ENCODE data around the gene LDB2.
"Not testable (repeated sequence)": the region's sequence is repeated elsewhere in the genome, so short reads cannot be mapped to it uniquely, and the experiment has no call there.

The LDB2 gene

DNA sequence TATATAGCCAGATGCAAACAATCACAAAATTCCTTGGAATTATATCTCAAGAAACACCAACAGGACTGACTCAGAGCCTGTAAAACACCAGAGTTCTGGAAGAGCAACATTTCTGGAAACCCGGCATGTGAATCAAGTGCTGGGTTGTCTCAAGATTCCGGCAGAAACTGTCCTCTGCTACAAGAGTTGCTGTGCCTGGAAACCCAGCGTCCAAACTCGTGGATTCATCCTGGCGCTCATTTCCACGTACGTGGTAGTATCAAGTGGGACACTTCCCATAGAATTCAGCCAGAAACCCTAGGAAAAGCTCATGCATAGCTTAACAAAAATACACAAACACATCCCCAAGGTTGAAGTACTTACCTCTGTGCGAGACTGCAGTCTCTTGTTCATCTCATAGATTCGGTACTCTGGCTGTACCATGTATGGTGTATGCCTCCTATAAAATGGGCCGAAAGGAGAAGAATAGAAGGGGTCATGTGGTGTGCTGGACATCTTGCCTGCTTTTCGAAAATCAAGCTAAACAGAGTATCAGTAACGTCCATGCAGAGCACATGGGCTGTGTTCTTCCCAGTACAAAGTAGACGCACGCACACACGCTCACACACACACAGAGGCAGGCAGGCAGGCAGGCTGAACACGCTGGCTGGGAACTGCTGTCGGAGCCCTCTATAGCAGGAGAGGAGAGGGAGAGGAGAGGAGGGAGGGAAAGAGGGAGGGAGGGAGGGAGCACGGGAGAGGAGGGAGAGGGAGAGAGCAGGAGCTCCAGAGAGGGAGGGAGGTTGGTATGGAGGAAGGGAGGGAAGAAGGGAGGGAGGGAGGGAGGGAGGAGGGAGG is at the start of gene LDB2:
LDB2 (minus strand) TSS at position 655 of the 837 bp plus-strand sequence.
- no peak for DNase-seq

DNA sequence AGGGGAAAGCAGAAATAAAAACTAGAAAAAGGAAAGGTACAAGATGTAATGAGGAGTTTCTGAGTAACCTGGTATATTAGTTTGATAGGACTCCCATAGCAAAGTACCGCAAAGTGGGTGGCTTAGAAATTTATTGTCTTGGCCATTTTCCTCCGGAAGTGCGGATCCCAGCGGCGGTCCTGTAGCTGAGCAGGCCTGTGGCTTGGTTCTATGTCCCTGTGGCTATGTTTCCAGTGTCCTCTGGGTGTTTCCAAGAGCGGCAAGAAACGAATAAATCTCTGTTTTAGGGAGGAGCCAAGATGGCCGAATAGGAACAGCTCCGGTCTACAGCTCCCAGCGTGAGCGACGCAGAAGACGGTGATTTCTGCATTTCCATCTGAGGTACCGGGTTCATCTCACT is 44.0 kb upstream of the LDB2 start:
- DNase-seq = no peak

DNA sequence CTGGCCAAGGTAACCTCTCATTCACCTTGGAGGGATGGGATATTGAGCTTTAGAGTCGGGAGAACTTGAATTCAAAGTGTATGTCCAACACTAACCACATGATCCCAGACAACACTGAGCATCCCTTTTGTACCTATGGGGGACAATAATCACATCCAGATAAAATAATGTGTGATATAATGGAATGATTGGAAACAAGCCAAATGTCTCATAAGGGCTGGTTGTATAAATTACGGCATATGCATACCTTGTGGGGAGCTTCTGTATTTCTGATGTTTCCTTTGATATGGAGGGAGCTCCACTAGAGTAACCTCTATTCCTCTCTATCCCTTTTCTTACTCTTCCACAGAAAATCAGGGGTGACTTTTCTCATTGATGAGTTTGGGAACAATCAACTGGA is 40.7 kb upstream of the LDB2 start:
- DNase-seq = no peak

DNA sequence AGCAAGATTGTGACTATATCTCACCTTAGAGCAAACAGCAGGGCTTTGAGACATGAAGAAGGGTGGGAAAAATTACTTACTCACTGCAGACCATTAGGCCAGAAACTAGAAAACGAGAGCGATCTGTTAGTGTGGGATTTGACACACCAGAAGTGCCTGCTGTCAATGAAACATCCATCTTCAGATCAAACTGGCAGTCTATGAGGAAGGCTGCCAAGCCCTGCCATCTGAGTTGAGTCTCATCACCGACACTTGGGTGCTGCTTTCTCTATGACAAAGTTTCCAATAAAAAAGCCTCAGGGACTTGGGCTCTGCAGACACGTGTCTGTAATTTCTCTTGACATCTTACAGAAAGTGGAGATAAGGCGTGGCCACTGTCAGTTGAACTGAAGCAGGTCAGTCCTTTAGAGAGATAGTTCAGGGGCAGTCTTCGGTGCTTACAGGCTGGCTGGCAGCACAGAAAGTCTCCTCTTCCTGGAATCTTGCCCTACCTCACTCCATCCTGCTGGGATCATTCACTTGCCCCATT is 40.1 kb upstream of the LDB2 start:
- no peak for DNase-seq

DNA sequence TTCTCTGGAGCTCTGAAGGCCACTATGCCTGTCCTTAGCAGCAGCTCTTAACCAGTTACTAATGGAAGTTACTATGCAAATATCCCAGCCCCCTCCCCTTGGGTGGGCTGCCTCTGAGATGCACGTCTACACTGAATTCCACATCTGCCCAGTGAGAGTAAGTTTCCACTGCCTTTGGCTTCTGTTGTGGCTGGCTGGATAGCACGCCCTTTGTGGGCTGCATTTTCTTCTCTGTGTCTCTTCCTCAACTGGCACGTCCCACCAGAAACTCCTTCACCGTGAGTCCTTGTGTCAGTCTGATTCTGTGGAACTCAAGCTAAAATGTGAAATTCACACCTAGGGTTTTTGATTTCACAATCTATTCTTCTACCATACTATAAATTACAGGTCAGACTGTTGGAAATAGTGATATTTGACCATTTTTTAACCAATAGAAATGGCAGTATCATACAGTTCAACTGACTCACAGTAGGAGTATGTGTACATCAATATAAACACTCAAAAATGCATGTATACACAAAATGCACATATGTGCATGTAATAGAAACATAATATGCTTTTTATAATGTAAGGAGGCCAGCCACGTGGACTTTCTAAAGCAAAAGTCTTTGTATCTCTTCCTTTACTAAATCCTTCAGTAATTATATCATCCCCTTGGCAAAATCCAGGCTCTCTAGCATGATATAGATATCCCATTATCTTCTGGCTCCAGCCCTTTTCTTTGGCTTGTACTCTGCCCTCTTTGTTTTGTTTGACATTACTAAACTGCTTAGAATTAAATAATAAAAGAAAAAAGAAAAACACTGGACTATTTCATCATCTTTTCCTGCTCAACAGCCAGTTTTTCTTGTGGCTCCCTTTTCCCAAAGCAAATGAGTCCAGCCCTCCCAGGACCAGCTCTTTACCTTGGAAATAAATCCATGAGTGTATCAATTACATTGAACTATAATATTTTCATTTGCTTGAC is 33.2 kb upstream of the LDB2 start:
- DNase-seq = no peak

DNA sequence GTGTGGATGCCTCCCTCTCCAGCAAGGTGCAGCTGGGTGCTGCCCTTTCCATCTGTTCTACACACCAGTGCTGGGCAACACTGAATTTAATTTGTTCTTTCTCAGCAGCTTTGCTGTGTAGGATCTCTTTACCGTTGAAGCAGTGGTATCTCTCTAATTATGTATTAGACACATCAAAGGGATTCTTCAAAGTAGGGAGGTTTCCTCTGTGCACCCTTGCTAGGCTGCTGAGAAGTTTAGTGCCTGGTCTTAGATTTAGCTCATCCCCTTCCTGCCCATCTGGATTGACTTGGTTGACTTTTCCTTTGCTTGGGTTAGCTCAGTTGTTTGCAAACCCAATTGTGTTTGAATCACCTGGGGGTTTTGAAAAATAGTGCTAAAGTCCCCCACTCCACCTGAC is 27.8 kb upstream of the LDB2 start:
- no peak for DNase-seq

DNA sequence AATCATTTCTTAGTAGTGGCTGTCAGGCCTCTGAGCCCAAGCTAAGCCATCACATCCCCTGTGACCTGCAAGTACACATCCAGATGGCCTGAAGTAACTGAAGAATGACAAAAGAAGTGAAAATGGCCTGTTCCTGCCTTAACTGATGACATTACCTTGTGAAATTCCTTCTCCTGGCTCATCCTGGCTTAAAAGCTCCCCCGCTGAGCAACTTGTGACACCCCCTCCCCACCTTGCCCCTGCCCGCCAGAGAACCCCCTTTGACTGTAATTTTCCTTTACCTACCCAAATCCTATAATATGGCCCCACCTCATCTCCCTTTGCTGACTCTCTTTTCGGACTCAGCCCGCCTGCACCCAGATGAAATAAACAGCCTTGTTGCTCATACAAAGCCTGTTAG is 20.3 kb upstream of the LDB2 start:
- not testable (repeated sequence) for DNase-seq

DNA sequence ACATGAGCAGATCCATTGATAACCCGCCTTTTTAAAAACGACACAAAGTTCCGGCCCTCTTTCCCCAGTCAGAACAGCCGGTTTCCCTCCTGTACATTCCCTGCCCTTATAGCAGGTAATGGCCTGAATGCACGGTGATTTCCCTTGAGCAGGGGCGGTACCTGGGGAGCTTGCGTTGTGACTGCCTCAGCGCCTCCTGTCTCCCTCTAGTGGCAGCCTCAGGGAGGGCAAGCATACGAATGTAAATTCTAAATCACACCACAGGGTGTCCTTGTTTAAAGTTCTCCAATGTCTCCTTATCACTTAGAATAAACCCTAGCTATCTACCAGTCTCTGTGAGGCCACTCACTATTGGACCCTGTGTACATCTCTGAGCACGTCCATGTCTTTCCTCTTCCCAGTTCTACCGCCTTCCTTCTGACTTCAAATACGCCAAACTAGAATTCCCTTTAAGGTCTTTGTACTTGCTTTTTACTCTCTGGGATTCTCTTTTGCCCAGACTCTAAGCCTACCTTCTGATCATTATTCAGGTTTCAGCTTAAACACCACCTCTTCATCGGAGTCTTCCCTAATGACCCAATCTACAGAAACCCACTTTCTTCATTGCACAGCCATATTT is 18.4 kb upstream of the LDB2 start:
- peak; percentile 88 for DNase-seq

DNA sequence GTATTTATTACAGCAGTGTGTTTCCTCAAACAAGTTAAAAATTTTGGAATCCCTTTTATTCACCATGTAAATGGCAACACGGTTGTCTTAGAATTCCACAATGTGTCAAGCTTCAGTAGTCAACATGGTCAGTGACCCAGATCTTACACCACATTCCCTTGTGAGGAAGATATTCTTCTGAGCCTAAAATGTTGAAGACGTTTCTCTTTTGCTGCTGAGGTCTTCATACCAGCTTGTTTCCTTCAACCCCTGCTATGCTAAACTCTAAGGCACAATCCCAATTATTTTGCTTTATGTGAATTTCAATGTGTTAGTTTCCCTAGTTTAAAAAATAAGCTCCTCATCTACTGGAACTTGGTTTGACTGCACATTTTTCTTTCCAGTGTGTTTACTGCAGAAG is 17.6 kb upstream of the LDB2 start:
- no peak for DNase-seq

DNA sequence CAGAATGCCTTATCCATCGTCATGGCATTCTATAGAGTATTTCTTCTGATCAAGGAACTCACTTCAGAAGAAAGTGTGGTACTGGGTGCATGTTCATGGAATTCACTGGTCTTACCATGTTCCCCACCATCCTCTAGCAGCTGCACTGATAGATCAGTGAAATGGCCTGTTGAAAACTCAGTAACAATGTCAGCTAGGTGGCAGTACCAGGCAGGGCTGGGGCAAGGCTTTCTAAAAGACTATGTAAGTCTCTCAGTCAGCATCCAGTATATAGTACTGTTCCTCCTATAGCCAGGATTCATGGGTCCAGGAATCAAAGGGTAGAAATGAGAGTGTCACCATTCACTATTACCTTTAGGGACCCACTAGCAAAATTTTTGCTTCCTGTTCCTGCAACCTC is 15.8 kb upstream of the LDB2 start:
- no peak for DNase-seq

DNA sequence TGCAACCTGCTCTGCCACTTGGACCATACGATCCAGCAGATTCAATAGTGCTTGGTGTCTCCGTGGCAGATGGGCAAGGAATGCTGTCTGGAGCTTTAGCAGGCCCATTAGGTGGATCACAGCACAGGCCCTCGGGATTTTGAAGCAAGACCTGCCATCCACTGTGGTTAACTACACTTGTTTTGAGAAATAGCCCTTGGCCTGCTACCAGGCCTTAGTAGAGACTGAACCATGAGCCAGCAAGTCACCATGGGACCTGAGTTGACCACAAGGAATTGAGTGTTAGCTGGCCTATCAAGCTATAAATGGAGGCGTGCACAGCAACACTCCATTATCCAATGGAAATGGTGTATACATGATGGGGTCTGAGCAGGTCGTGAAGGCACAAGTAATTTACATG is 14.5 kb upstream of the LDB2 start:
- DNase-seq = no peak

DNA sequence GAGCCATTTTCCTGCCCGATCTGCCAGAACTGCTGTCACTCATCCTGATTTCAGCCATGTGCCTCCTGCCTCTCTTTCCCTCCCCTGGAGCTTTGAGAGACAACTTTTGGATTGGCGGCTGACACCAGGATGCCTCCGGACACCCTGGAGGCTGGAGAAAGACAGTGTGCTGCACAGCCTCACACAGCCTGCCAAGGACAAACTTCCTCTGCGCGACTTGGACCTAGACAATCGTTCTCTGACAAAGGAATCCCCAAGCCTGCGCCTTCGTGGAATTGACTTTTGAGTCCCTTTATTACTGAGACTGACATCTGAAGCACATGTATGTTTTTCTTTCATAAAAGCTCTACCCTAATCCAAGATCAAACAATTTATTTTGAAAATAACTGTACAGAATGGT is 10.8 kb upstream of the LDB2 start:
- DNase-seq = no peak

DNA sequence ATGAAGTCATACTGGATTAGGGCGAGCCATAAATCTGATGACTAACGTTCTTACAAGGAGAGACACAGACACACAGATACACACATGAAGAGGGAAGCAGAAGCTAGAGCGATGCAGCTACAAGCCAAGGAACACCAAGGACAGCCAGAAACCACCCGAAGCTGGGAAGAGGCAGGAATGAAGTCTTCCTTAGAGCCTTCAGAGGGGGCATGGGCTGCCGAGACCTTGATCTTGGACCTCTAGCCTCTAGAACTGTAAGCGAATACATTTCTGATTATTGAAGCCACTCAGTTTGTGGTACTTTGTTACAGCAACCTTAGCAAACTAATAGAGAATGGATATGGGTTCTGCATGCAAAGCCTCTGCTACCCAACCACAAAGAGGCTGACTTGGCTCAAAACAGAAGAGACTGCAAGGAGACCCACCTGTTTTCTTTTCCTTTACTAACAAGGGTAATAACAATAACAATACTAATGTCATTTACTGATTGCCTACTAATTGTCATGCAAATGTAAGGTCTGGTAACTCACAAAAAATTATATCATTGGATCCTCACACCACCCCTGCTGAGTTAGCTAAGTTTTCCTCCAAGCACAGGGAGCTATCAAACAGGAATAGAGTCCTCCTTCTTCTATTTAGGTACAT is 10.1 kb upstream of the LDB2 start:
- no peak for DNase-seq

DNA sequence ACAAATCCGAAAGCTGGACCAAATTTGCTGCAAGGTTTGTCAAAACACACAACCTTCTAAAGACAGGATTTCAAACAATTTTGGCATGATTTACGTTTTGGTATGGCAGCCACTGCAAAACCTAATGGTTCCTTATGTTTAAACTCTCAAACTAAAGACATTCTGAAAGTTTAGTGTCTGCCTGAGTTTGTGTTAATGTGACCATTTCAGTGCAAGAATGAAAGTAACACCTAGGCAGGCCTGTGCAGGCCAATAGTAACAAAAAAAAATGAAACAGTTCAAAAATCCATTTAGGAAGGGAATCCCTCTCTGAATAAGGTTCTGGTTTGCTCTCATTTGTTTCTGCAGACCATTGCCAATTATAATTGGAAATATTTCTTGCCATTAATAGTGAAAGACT is 1.9 kb upstream of the LDB2 start:
- DNase-seq = no peak

DNA sequence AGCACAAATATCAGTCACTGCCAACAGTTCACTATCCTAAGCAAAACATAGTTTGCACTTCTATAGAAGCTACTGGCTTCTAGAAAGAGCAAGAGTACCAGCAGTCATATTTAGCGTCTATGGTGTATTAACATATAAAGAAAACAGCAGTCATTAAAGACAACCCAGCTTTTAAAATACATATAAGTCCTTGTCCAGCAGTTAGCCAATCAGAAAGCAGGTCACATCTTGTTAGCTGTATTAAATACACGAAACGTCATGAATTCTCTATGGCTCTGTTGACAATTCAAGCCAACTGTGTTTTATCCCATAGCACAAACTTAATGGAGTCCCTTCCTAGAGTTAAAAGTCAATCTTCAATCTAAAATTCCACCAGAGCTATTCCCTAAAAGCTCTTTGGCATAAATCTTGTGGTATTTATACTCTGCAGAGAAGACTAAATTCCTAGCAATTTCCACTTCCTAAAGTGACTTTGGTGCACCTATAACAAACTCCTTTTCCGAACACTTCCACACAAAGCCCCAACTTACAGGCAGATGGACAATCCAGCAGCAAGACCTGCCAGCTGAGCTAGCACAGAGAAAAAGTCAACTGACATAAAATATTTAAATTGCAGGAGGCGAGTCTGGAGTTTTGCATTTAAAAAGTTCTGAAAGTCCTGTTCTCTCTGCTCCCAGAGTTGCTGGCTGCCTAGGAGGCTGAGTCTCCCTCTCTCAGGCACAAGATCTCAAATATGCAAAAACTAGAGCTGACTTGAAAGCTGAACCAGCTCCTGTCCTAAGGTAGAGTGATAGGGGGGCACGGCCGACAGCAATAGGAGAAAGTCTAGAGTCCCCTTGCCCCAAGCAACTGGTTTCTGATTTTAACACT is 1.3 kb downstream of the LDB2 start:
- no peak for DNase-seq

DNA sequence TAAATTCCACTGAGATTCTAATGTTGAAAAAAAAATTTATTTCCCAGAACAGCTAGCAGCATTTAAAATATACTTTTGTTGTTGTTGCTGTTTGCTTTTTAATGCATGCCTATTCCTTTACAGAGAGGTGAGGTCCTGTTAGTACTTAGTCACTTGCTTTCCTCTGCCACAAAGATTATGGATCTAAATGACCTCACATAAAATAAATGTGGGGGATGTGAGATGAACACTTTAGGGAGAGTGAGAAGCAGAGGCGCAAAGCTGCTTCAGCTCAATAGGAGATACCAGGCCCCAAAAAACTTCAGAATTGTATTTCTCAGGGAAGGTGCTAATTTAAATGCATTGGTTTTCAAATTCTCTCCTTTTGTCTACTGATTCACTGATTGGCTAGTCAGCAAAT is 4.0 kb downstream of the LDB2 start:
- DNase-seq = no peak

DNA sequence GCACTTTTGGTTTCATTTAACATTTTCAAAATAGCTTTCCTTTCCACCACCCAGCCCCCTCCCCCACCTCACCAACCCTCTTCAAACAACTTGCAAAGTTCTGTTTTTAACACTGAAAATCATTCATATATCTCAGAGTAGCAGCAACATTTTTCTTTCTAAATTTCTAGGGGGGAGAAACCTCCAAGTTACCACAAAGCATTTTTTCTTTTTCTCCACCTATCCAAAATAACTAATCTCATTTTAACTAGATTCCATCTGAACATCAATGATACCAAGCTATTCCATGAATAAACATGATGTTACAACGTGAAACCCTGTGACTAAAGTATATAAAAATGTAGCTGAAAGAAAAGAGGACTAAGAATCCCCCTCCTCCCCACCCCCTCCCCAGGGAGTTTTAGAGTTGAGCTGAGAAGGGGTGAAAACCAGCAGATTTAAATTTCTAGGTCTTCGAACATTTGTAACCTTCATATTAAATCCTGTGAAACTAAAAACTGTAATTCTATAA is 5.2 kb downstream of the LDB2 start:
- no peak for DNase-seq

DNA sequence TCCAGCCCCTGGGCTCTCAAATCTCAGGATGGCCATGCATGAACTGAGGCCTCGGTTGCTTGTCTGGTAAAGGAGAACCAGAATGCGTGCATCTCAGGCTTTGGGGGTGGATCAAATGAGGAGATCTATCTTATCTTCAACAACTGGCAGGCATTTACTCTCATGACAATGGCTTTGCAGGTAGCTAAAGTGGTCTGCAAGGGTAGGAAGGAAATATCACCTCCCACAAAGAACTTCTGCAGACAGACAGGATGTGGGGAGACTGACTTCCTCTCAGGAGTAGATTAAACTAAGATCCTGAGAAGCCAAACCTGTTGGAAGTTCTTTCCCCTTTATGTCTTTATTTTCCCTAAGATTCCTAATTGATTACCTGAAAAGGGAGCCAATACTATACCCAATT is 7.8 kb downstream of the LDB2 start:
- no peak for DNase-seq

DNA sequence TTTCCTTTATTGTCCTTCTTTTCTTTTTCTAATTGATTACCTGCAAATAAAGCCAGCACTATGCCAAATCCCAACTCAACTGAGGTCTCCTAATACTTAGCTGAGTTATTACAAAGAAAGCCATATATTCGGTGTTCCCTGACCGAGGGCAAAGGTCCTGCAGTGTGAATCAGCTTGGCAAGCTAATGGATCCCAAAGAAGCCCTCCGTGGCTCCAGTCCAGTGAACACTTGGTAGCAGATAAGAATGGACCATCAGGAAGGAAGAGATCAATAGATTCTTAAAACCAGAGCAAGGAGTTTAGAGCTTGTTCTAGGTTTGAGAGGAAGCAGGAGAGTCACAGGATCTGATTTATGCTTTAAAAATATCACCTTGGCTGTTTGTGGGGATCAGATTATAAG is 8.5 kb downstream of the LDB2 start:
- no peak for DNase-seq

DNA sequence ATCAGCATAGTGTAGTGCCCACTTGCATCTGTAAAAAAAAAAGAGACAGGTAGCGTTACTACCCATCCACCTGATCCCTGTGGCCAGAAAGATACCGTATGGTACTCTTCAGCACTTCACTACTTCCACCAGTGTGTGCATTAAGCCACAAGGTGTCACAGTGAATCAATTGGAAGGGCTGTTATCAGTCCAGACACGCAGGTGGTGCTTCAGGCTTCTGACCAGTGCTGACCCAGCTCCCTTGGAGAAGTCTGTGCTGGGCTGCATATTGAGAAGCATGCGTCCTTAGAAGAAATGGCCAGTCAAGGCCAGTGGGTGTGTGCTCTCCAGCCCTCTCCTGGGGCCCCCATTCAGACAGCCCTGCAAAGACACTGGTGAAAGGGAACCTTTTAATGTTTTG is 10.6 kb downstream of the LDB2 start:
- no peak for DNase-seq

DNA sequence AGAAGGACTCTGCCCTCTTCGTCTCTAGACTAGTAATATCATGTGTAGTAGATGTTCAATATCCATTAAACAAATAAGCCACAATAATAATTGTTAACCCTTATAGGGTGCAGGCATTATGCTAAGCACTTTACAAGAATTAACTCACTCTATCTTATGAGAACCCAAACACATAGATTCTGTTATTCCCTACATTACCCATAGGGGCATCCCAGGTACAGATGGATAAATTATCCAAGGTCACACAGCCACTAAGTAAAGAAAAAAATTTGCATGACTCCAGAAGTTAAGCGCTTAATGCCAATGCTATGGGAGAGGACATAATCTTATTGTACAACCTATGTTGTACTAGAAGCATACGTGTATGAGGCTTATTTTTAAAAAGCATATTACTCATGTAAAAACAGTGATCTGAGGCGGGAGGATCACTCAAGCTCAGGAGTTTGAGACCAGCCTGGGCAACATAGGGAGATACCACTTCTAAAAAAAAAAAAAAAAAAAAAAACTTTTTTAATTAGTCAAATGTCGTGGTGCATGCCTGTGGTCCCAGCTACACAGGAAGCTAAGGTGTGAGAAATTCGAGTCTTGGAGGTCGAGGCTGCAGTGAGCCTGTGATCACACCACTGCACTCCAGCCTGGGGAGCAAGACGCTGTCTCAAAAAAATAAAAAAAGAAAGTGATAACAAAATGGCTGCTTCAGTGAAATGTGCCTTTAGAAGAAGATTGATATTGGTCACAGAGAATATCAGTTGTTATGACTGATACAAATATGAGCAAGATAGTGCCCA is 13.6 kb downstream of the LDB2 start:
- peak; percentile 12 for DNase-seq

Measured in DMS53 (cell line).